A549 treated with AZD9567 at 1 μM for 4 hours (cell line): ENCODE results near the gene C6orf15. TPM values are rescaled to one million over a fixed set of nuclear protein-coding genes. Genes with fewer than 3 reads are reported as not detected.

Source experiments
- total RNA-seq: library from RNA; stranded (reverse); fragments of 200-300 nt; extraction: Qiagen RNA extraction; gene quantifications from 5 replicates; pipeline ENCODE4 v1.2.3, GENCODE V29; 2022; ENCODE audit not compliant: insufficient read depth

C6orf15 gene
- not detected in 5 replicates for total RNA-seq

GRCh38 chr6:31112478-31112877, at the start of gene C6orf15:
TSS of gene C6orf15 (minus strand) at chr6:31112575. CDS start at chr6:31112555, 20 bp downstream.

GRCh38 chr6:31158140-31158862, 45.9 kb upstream of the C6orf15 start, which contains the start of gene TCF19:
TSS of gene TCF19 (plus strand) at chr6:31158589. CDS start at chr6:31159470, 881 bp downstream.

GRCh38 chr6:31157513-31158139, 45.3 kb upstream of the C6orf15 start, which contains the start of gene CCHCR1:
TSS of gene CCHCR1 (minus strand) at chr6:31157802. CDS start at chr6:31157600, 202 bp downstream.

GRCh38 chr6:31138982-31139381, 26.6 kb upstream of the C6orf15 start, which contains the start of gene PSORS1C2:
TSS of gene PSORS1C2 (minus strand) at chr6:31139066. CDS start at chr6:31139026, 40 bp downstream.

GRCh38 chr6:31120151-31120915, 8.0 kb upstream of the C6orf15 start, which contains the start of gene CDSN:
TSS of gene CDSN (minus strand) at chr6:31120446. CDS start at chr6:31120419, 27 bp downstream.

GRCh38 chr6:31114541-31114878, 2.1 kb upstream of the C6orf15 start, which contains the start of gene PSORS1C1:
TSS of gene PSORS1C1 (plus strand) at chr6:31114800. CDS start at chr6:31129633, 14,833 bp downstream.

Other genes starting within 250 kb of the C6orf15 start
- 46.6 to 53.1 TPM (median 48.9 TPM) in 5 replicates for gene DDR1, start 228.1 kb downstream of the C6orf15 start, total RNA-seq
- 15.7 to 20.4 TPM (median 19.1 TPM) in 5 replicates for gene GTF2H4, start 204.4 kb downstream of the C6orf15 start, total RNA-seq
- gene VARS2, start 198.3 kb downstream of the C6orf15 start, total RNA-seq: 9.0 to 14.5 TPM (median 13.3 TPM) in 5 replicates
- gene SFTA2, start 180.4 kb downstream of the C6orf15 start, total RNA-seq: not detected in 5 replicates
- gene MUCL3, start 171.6 kb downstream of the C6orf15 start, total RNA-seq: 0.03 to 0.06 TPM (median 0.05 TPM) in 4 of 5 replicates, not detected in the other
- gene MUC21, start 128.9 kb downstream of the C6orf15 start, total RNA-seq: not detected in 5 replicates
- gene MUC22, start 102.1 kb downstream of the C6orf15 start, total RNA-seq: 0.01 to 0.02 TPM in 2 of 5 replicates, not detected in the others
- gene PSORS1C1, start 2.2 kb upstream of the C6orf15 start, total RNA-seq: 3.5 to 6.1 TPM (median 4.7 TPM) in 4 of 5 replicates, not detected in the other
- gene CDSN, start 7.9 kb upstream of the C6orf15 start, total RNA-seq: 0.02 to 0.05 TPM (median 0.05 TPM) in 3 of 5 replicates, not detected in the others
- not detected in 5 replicates for gene PSORS1C2, start 26.5 kb upstream of the C6orf15 start, total RNA-seq
- 6.7 to 9.0 TPM (median 6.9 TPM) in 5 replicates for gene CCHCR1, start 45.2 kb upstream of the C6orf15 start, total RNA-seq
- 11.8 to 14.9 TPM (median 14.5 TPM) in 5 replicates for gene TCF19, start 46.0 kb upstream of the C6orf15 start, total RNA-seq
- 8.0 to 13.8 TPM (median 10.5 TPM) in 5 replicates for gene POU5F1, start 58.1 kb upstream of the C6orf15 start, total RNA-seq
- 42.8 to 57.6 TPM (median 53.4 TPM) in 5 replicates for gene HLA-C, start 159.5 kb upstream of the C6orf15 start, total RNA-seq
- 26.6 to 30.8 TPM (median 28.4 TPM) in 5 replicates for gene HLA-B, start 244.6 kb upstream of the C6orf15 start, total RNA-seq